DMS153 treated with DMSO at 0.1 percent for 48 hours (cell line): ENCODE results near the gene RNF144B.
"Not testable (repeated sequence)": the region's sequence is repeated elsewhere in the genome, so short reads cannot be mapped to it uniquely, and the experiment has no call there.

Experiments
- DNase-seq: peaks from one replicate; lab custom pipeline; 2025; ENCODE audit not compliant: unreplicated experiment; lab: John Stamatoyannopoulos, UW

RNF144B gene

DNA sequence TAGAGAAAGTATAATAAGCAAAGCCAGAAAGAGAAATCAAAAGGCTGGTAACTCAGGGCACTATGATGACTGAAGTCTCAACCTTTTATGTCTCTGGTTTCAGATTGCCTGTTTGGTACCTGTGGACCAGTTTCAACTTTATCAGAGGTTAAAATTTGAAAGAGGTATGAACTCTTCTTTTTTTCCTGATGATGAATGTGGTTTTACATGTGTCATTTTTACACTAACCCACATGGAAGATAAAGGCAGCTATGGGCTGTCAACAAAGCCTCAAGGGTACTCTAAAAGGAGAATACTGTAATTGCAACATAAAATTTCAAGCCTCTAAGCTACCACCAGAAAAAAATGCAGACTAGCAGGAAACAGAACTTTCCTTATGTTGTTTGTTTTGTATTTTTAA lies 52.4 kb downstream of the RNF144B start:
- no peak for DNase-seq

DNA sequence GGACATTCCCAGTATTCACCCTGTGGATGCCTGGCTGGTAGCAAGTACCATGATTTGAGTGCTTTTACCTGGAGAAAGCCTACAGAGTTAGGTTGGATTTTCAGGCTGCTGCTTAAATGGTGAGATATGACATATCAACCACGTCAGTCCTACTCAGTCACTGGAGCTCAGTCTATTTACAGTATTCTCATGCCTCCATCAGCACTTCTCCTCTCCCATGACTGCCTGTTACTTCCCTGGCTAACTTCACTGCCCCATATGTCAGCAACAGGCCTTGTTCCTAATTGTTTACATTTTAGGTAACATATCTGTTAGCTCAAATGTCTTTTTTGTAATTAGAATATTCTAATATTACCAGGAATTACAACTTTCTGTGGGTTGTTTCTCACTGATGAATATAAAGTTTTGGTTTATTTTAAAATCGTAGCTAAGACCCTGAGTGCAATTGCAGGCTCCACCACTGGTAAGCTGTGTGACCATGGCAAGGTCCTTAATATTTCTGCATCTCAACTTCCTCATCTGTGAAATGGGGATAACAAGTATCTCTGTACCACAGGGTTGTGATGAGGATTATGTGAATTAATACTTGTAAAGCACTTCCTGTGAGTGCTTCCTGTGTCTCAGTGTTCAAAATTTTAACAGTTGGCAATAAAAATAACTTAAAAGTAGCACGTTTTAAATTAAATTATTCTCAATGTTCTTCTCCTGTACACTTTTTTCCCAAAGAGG lies 54.3 kb downstream of the RNF144B start:
- DNase-seq: no peak

- DNase-seq: no peak
Measured at GRCh38 chr6:18444111-18444510, 57.0 kb downstream of the RNF144B start.

DNA sequence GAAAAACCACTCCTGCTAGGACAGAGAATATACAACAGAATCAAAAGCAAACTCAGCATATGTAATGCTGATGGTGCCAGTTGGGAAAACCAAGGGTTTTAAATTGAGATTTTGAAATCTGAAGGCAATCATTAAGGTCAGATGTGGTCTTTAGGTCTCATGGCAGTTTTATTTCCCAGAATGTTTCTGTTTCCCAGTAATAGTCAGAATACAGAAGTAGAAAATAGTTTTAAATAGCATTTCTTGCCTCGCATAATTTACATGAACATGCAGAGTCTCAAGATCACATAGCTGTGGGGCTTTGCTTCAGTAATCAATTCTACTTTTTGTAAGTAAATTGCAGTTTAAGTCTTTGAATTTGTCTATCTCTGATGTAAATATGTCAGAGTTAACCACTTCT lies 58.1 kb downstream of the RNF144B start:
- no peak for DNase-seq

DNA sequence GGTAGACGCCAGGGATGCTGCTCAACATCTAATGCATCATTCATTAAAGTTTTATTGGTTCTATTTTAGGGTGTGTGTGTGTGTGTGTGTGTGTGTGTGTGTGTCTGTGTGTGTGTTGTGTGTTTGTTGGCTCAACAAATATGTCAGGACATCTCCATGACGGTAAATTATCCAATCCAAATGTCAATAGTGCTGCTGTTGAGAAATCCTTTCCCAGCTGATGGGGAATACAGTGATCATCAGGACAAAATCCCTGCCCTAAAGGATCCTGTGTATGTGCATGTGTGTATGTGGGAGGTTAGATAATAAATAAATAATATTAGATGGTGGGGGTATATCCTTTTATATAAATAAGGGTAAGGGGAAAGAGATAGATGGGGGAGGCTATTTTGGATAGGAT lies 59.6 kb downstream of the RNF144B start:
- DNase-seq: no peak

DNA sequence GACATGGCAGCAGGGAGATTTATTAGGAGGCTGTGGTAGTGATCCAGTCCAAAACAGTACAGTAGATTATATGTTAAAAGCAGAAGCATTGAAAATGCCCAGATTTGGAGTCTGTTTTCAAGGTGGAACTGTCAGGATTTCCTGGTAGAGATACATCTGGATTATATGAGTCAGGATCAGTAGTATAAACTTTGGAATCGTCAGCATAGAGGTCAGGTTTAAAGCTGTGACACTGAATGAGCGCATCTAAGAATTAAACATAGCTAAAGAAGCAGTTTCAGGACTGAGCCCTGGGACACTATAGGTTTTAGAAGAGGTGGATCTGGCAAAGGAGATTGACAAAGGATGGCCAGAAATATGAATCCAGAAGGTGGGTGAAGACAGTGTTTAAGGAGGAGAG lies 60.4 kb downstream of the RNF144B start:
- DNase-seq: no peak

DNA sequence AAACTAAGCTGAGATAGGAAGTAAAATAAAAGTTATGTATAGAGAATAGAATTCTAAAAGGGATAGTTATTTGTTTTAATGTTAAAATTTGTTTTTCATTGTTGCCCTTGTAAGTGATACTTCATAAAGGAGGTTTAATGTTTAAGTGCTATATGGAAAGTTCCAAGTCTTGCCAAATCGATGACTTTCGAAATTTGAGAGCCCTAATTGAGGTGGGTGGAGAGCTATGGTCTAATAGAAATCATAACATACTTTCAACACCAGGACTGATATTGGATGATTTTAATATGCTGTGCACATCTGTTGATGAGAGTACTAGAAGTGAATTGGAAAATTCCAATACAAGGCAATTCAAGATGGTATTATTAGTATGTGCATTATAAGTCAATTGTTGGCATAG lies 64.6 kb downstream of the RNF144B start:
- no peak for DNase-seq

GRCh38 chr6:18454446-18454845 lies 67.3 kb downstream of the RNF144B start:
- no peak for DNase-seq

DNA sequence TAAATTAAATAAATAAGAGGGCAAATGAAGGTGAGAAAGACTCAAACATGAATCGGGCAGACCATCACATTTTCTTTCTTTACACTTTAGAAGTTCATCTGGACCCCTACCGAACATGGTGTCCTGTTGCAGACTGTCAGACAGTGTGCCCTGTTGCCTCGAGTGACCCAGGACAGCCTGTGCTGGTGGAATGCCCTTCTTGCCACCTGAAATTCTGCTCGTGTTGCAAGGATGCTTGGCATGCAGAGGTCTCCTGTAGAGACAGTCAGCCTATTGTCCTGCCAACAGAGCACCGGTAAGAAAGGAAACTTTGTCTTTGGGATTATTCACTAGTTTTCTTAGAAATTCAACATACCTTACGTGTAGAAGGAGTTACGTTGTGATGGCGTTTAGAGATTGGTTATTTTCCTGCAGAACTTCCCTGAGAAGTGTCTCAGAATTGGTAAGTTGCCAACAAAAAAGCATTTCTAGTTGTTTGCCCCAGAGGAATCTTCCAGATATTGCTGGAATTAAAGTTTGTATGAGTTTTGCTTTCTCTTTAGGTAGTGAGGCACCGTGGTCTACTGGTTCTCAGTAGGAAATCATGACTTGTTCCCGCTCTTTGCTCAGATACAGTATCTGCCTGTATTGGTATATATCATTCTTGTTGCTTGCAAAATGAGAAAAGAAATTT lies 70.1 kb downstream of the RNF144B start:
- no peak for DNase-seq

GRCh38 chr6:18458086-18458485 lies 70.9 kb downstream of the RNF144B start:
- DNase-seq: not testable (repeated sequence)

- no peak for DNase-seq
Measured at GRCh38 chr6:18463429-18463828, 76.3 kb downstream of the RNF144B start.

GRCh38 chr6:18464176-18464575 lies 77.0 kb downstream of the RNF144B start:
- DNase-seq: no peak

DNA sequence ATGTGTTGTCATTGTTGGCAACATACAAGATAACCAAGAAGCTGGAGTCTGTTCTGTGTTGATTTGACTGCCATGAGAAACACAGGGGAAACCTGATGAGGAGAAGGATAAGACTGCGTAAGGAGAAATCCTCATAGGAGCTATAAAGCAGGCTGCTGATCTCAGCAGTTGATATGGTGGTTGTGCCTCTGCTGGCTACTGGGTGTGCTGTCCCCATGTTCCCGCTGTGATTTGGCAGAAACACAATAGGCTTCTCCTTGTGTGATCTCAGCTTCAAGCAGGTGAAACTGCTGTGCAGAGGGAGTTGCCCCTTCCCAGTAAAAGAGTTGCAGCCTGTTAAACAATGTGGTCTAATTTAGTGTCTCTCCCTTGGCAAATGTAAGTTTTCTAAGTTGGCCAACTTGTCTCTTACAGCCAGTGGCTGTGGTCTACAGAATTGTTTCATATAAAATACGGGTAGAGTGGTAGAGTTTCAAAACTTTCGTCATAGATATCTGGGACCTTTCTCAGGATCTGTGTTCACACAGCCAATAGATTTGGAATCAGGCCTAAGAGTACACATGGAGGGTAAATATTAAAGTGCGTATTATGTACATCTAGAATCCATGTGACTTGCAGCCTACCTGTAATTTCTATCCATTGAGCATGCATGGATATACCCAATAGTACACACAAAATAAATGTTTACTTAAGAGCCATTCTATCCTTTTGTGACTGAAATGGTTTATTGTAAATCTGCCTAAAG lies 78.4 kb downstream of the RNF144B start:
- DNase-seq: no peak

- no peak for DNase-seq
Measured at GRCh38 chr6:18467741-18468502, 80.8 kb downstream of the RNF144B start.

GRCh38 chr6:18468503-18468843 lies 81.3 kb downstream of the RNF144B start:
- no peak for DNase-seq

- DNase-seq: no peak
Measured at GRCh38 chr6:18469536-18469935, 82.4 kb downstream of the RNF144B start.

- no peak for DNase-seq
Measured at GRCh38 chr6:18471232-18471964, 84.2 kb downstream of the RNF144B start.

DNA sequence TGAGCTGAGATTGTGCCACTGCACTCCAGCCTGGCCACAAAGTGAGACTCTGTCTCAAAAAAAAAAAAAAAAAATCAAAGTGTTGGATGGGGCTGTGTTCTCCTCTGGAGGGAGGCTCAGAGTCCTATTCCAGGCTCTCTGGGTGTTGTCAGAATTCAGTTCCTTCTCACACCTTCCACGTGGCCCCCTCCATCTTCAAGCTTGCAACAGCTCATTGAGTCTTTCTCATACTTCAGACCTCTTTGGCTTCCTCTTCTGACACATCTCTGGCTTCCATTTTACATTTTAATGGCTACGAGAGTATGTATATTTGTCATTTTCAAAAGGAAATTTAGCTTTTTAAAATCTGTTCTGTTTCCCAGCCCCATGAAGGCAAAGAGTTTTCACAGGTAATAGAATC lies 85.8 kb downstream of the RNF144B start:
- no peak for DNase-seq

- DNase-seq: no peak
Measured at GRCh38 chr6:18473755-18474154, 86.6 kb downstream of the RNF144B start.

GRCh38 chr6:18477301-18477941 lies 90.3 kb downstream of the RNF144B start:
- no peak for DNase-seq
